ENCODE results near the gene RIMKLA. TPM values are rescaled to one million over a fixed set of nuclear protein-coding genes. Genes with fewer than 3 reads are reported as not detected.
A peak's percentile ranks its signal among the peaks of the same experiment; 100 is the strongest.

RIMKLA gene
- total RNA-seq, 1 experiment from 2014 or later = 3.0 TPM

GRCh38 chr1:42370876-42371549 is 9.6 kb upstream of the RIMKLA start:
- no peak for DNase-seq (ENCODE audit: low read depth)

- no peak for DNase-seq (ENCODE audit: low read depth)
These were observed 7.8 kb upstream of the RIMKLA start for GRCh38 chr1:42372796-42373195.

- DNase-seq (ENCODE audit: low read depth) = peak; percentile 53
These were observed 602 bp upstream of the RIMKLA start for GRCh38 chr1:42379794-42380585.

GRCh38 chr1:42381280-42381673 is 685 bp downstream of the RIMKLA start:
- DNase-seq (ENCODE audit: low read depth) = no peak

- DNase-seq (ENCODE audit: low read depth) = peak; percentile 15
These were observed 4.7 kb downstream of the RIMKLA start for GRCh38 chr1:42385283-42385682.

- no peak for DNase-seq (ENCODE audit: low read depth)
These were observed 5.5 kb downstream of the RIMKLA start for GRCh38 chr1:42386051-42386450.

- DNase-seq (ENCODE audit: low read depth) = no peak
These were observed 11.7 kb downstream of the RIMKLA start for GRCh38 chr1:42392255-42392654.

- peak; percentile 15 for DNase-seq (ENCODE audit: low read depth)
These were observed 12.6 kb downstream of the RIMKLA start for GRCh38 chr1:42392967-42393848.

GRCh38 chr1:42399315-42400100 is 18.9 kb downstream of the RIMKLA start:
- no peak for DNase-seq (ENCODE audit: low read depth)

GRCh38 chr1:42403880-42404400 is 23.3 kb downstream of the RIMKLA start:
- no peak for DNase-seq (ENCODE audit: low read depth)

- DNase-seq (ENCODE audit: low read depth) = no peak
These were observed 34.2 kb downstream of the RIMKLA start for GRCh38 chr1:42414551-42415496.

- no peak for DNase-seq (ENCODE audit: low read depth)
These were observed 36.6 kb downstream of the RIMKLA start for GRCh38 chr1:42417166-42417565.

- DNase-seq (ENCODE audit: low read depth) = no peak
These were observed 37.9 kb downstream of the RIMKLA start for GRCh38 chr1:42418516-42418915.

GRCh38 chr1:42419126-42419821 is 38.7 kb downstream of the RIMKLA start:
- DNase-seq (ENCODE audit: low read depth) = no peak

- DNase-seq (ENCODE audit: low read depth) = no peak
These were observed 39.5 kb downstream of the RIMKLA start for GRCh38 chr1:42420121-42420520.

- DNase-seq (ENCODE audit: low read depth) = peak; percentile 93
These were observed 40.5 kb downstream of the RIMKLA start for GRCh38 chr1:42420911-42421585.

GRCh38 chr1:42422737-42423136 is 42.1 kb downstream of the RIMKLA start:
- no peak for DNase-seq (ENCODE audit: low read depth)

GRCh38 chr1:42423681-42424080 is 43.1 kb downstream of the RIMKLA start:
- DNase-seq (ENCODE audit: low read depth) = no peak

GRCh38 chr1:42424201-42424600 is 43.6 kb downstream of the RIMKLA start:
- peak; percentile 28 for DNase-seq (ENCODE audit: low read depth)
